Hematopoietic multipotent progenitor cell treated with erythropoietin and hydrocortisone succinate and interleukin-3 and kit ligand, for 17 days (in vitro differentiated cells): ENCODE measurements around the gene TCF19.

ENCODE experiments used
- DNase-seq: peaks from one replicate; pipeline ENCODE4 v3.0.0-alpha.2; 2015; ENCODE audit warnings: low spot score

TCF19 gene

GRCh38 chr6:31128093-31128676, 30.2 kb upstream of the TCF19 start:
- peak; percentile 76 for DNase-seq

GRCh38 chr6:31129130-31129529, 29.3 kb upstream of the TCF19 start:
- DNase-seq = no peak

- no peak for DNase-seq
Observed at GRCh38 chr6:31130751-31131150, 27.6 kb upstream of the TCF19 start.

- DNase-seq = no peak
Observed at GRCh38 chr6:31131595-31131994, 26.8 kb upstream of the TCF19 start.

- DNase-seq = no peak
Observed at GRCh38 chr6:31132806-31133205, 25.6 kb upstream of the TCF19 start.

GRCh38 chr6:31135710-31136109, 22.7 kb upstream of the TCF19 start:
- no peak for DNase-seq

- DNase-seq = no peak
Observed at GRCh38 chr6:31138982-31139381, 19.4 kb upstream of the TCF19 start, which contains the start of gene PSORS1C2. Gene PSORS1C2 (minus strand): TSS chr6:31139066. CDS start chr6:31139026, 40 bp downstream.

GRCh38 chr6:31139599-31139998, 18.8 kb upstream of the TCF19 start:
- no peak for DNase-seq

GRCh38 chr6:31140643-31141042, 17.7 kb upstream of the TCF19 start:
- DNase-seq = no peak

GRCh38 chr6:31142361-31142761, 16.0 kb upstream of the TCF19 start:
- DNase-seq = no peak

GRCh38 chr6:31143148-31143547, 15.2 kb upstream of the TCF19 start:
- no peak for DNase-seq

- no peak for DNase-seq
Observed at GRCh38 chr6:31144296-31144969, 14.0 kb upstream of the TCF19 start.

GRCh38 chr6:31144970-31145340, 13.4 kb upstream of the TCF19 start:
- no peak for DNase-seq

- no peak for DNase-seq
Observed at GRCh38 chr6:31145386-31145785, 13.0 kb upstream of the TCF19 start.

GRCh38 chr6:31149827-31150447, 8.5 kb upstream of the TCF19 start:
- no peak for DNase-seq

- DNase-seq = no peak
Observed at GRCh38 chr6:31152781-31153180, 5.6 kb upstream of the TCF19 start.

- DNase-seq = no peak
Observed at GRCh38 chr6:31154436-31154835, 4.0 kb upstream of the TCF19 start.

- no peak for DNase-seq
Observed at GRCh38 chr6:31156641-31157040, 1.7 kb upstream of the TCF19 start.

GRCh38 chr6:31157513-31158139, 763 bp upstream of the TCF19 start, which contains the start of gene CCHCR1:
Gene CCHCR1 (minus strand): TSS chr6:31157802. CDS start chr6:31157600, 202 bp downstream.
- no peak for DNase-seq

- DNase-seq = peak; percentile 11
Observed at GRCh38 chr6:31158863-31159855, 770 bp downstream of the TCF19 start.

GRCh38 chr6:31161216-31162126, 3.1 kb downstream of the TCF19 start:
- DNase-seq = no peak
